ENCODE measurements around the gene ZNF883. TPM values are rescaled to one million over a fixed set of nuclear protein-coding genes. Genes with fewer than 3 reads are reported as not detected.
A peak's percentile ranks its signal among the peaks of the same experiment; 100 is the strongest.
"Not testable (repeated sequence)": the region's sequence is repeated elsewhere in the genome, so short reads cannot be mapped to it uniquely, and the experiment has no call there.

The ZNF883 gene
- polyA plus RNA-seq (ENCODE audit: insufficient read length) = 4.1 TPM

GRCh38 chr9:113011911-113012381 is at the start of gene ZNF883:
ZNF883 (minus strand) TSS chr9:113012192.
- peak; percentile 60 for DNase-seq (ENCODE audit: low read depth)

GRCh38 chr9:113061072-113061850 is 49.3 kb upstream of the ZNF883 start:
- not testable (repeated sequence) for DNase-seq (ENCODE audit: low read depth)

GRCh38 chr9:113059581-113060284 is 47.7 kb upstream of the ZNF883 start:
- DNase-seq (ENCODE audit: low read depth) = not testable (repeated sequence)

GRCh38 chr9:113057193-113057592 is 45.2 kb upstream of the ZNF883 start:
- no peak for DNase-seq (ENCODE audit: low read depth)

- peak; percentile 92 for DNase-seq (ENCODE audit: low read depth)
Observed at GRCh38 chr9:113056191-113057106, 44.5 kb upstream of the ZNF883 start, which contains the start of gene ZFP37. ZFP37 (minus strand) TSS chr9:113056724; CDS start chr9:113056688, 36 bp downstream.

- DNase-seq (ENCODE audit: low read depth) = no peak
Observed at GRCh38 chr9:113042884-113043657, 31.1 kb upstream of the ZNF883 start.

- DNase-seq (ENCODE audit: low read depth) = no peak
Observed at GRCh38 chr9:113026200-113026599, 14.2 kb upstream of the ZNF883 start.

- DNase-seq (ENCODE audit: low read depth) = no peak
Observed at GRCh38 chr9:113018247-113018646, 6.3 kb upstream of the ZNF883 start.

- DNase-seq (ENCODE audit: low read depth) = no peak
Observed at GRCh38 chr9:113012492-113012891, 500 bp upstream of the ZNF883 start.

- DNase-seq (ENCODE audit: low read depth) = no peak
Observed at GRCh38 chr9:113005777-113006176, 6.2 kb downstream of the ZNF883 start.

- DNase-seq (ENCODE audit: low read depth) = no peak
Observed at GRCh38 chr9:112997236-112997941, 14.6 kb downstream of the ZNF883 start.

- no peak for DNase-seq (ENCODE audit: low read depth)
Observed at GRCh38 chr9:112971415-112971814, 40.6 kb downstream of the ZNF883 start.

GRCh38 chr9:112970939-112971338 is 41.1 kb downstream of the ZNF883 start:
- no peak for DNase-seq (ENCODE audit: low read depth)

GRCh38 chr9:112969730-112970129 is 42.3 kb downstream of the ZNF883 start:
- no peak for DNase-seq (ENCODE audit: low read depth)

- DNase-seq (ENCODE audit: low read depth) = no peak
Observed at GRCh38 chr9:112955550-112955949, 56.4 kb downstream of the ZNF883 start.

- DNase-seq (ENCODE audit: low read depth) = no peak
Observed at GRCh38 chr9:112945620-112946208, 66.3 kb downstream of the ZNF883 start.

- DNase-seq (ENCODE audit: low read depth) = no peak
Observed at GRCh38 chr9:112939418-112939817, 72.6 kb downstream of the ZNF883 start.

- no peak for DNase-seq (ENCODE audit: low read depth)
Observed at GRCh38 chr9:112933696-112934095, 78.3 kb downstream of the ZNF883 start.

- DNase-seq (ENCODE audit: low read depth) = no peak
Observed at GRCh38 chr9:112925058-112925641, 86.8 kb downstream of the ZNF883 start.
